ENCODE data around the gene CYRIA. TPM values are rescaled to one million over a fixed set of nuclear protein-coding genes. Genes with fewer than 3 reads are reported as not detected.

Gene CYRIA
- total RNA-seq, 1 experiment from 2014 or later, result 183 TPM

GRCh38 chr2:16621316-16621715 lies 44.3 kb downstream of the CYRIA start:
- intact Hi-C loops (cut with micrococcal nuclease; ENCODE audit: unreplicated experiment), result no loop called here
- CTCF ChIA-PET, result no interaction called here
- TF ChIP-seq EZH2 (IDR thresholded peaks at IDR 0.05; ENCODE audit: borderline replicate concordance, low read depth, low read length, poor library complexity, severe bottlenecking) (no peak), CTCF (conservative IDR thresholded peaks at IDR 0.05; ENCODE audit: low read depth, low read length) (no peak)
- DNase-seq (ENCODE audit: low spot score), result no peak
- POLR2A ChIA-PET (ENCODE audit: low non-redundant PET), result no interaction called here
- H3K36me3 ChIP-seq (ENCODE audit: insufficient read depth, low read length, poor library complexity, severe bottlenecking), result peaks cover 74% of the 10 kb centered on the region
- no peaks in the 10 kb centered on the region for H3K27me3 ChIP-seq (replicated peaks; ENCODE audit: insufficient read depth, low read depth, low read length, poor library complexity)
- no TSS peak for BruUV-seq (replicated peaks)
- peak overlapping the region; percentile 94 for H3K27ac ChIP-seq (ENCODE audit: low read depth, low read length, poor library complexity, severe bottlenecking)
- H3K4me1 ChIP-seq (ENCODE audit: insufficient read depth, low read length, poor library complexity, severe bottlenecking), result peaks cover 86% of the 10 kb centered on the region
- H3K4me3 ChIP-seq (ENCODE audit: low read depth, low read length, poor library complexity, severe bottlenecking), result no peak overlapping the region
- H3K9me3 ChIP-seq (ENCODE audit: low read depth, low read length, poor library complexity, severe bottlenecking), result no peaks in the 10 kb centered on the region

- POLR2A ChIA-PET (ENCODE audit: low non-redundant PET), result no interaction called here
- Histone ChIP-seq H3K27me3 (replicated peaks; ENCODE audit: insufficient read depth, low read depth, low read length, poor library complexity) (no peaks in the 10 kb centered on the region), H3K36me3 (ENCODE audit: insufficient read depth, low read length, poor library complexity, severe bottlenecking) (peaks cover 81% of the 10 kb centered on the region), H3K4me3 (ENCODE audit: low read depth, low read length, poor library complexity, severe bottlenecking) (no peak overlapping the region), H3K27ac (ENCODE audit: low read depth, low read length, poor library complexity, severe bottlenecking) (peak overlapping the region; percentile 94), H3K9me3 (ENCODE audit: low read depth, low read length, poor library complexity, severe bottlenecking) (no peaks in the 10 kb centered on the region), H3K4me1 (ENCODE audit: insufficient read depth, low read length, poor library complexity, severe bottlenecking) (peaks cover 86% of the 10 kb centered on the region)
- no peak for TF ChIP-seq CTCF (conservative IDR thresholded peaks at IDR 0.05; ENCODE audit: low read depth, low read length)
- TF ChIP-seq EZH2 (IDR thresholded peaks at IDR 0.05; ENCODE audit: borderline replicate concordance, low read depth, low read length, poor library complexity, severe bottlenecking), result no peak
- intact Hi-C loops (cut with micrococcal nuclease; ENCODE audit: unreplicated experiment), result no loop called here
- no TSS peak for BruUV-seq (replicated peaks)
- CTCF ChIA-PET, result no interaction called here
- no peak for DNase-seq (ENCODE audit: low spot score)
These were observed 45.0 kb downstream of the CYRIA start for GRCh38 chr2:16620590-16620989.

- DNase-seq (ENCODE audit: low spot score), result no peak
- ChIA-PET POLR2A (ENCODE audit: low non-redundant PET) (no interaction called here), CTCF (no interaction called here)
- intact Hi-C loops (cut with micrococcal nuclease; ENCODE audit: unreplicated experiment), result no loop called here
- no TSS peak for BruUV-seq (replicated peaks)
- Histone ChIP-seq H3K4me1 (ENCODE audit: insufficient read depth, low read length, poor library complexity, severe bottlenecking) (peaks cover 86% of the 10 kb centered on the region), H3K36me3 (ENCODE audit: insufficient read depth, low read length, poor library complexity, severe bottlenecking) (peaks cover 90% of the 10 kb centered on the region), H3K4me3 (ENCODE audit: low read depth, low read length, poor library complexity, severe bottlenecking) (no peak overlapping the region), H3K9me3 (ENCODE audit: low read depth, low read length, poor library complexity, severe bottlenecking) (no peaks in the 10 kb centered on the region), H3K27ac (ENCODE audit: low read depth, low read length, poor library complexity, severe bottlenecking) (peak overlapping the region; percentile 79), H3K27me3 (replicated peaks; ENCODE audit: insufficient read depth, low read depth, low read length, poor library complexity) (no peaks in the 10 kb centered on the region)
- TF ChIP-seq EZH2 (IDR thresholded peaks at IDR 0.05; ENCODE audit: borderline replicate concordance, low read depth, low read length, poor library complexity, severe bottlenecking) (no peak), CTCF (conservative IDR thresholded peaks at IDR 0.05; ENCODE audit: low read depth, low read length) (no peak)
These were observed 45.9 kb downstream of the CYRIA start for GRCh38 chr2:16619576-16620245.
